Lung (tissue), 12 donors: ENCODE data around the gene RADIL. TPM values are rescaled to one million over a fixed set of nuclear protein-coding genes. Genes with fewer than 3 reads are reported as not detected.

Source experiments
- ATAC-seq: fragments of 200-7000 bp; cut with Tn5 transposase; one replicate; pipeline ENCODE4 v1.9.1; 2020; ENCODE audit warnings: moderate number of reproducible peaks; ENCODE audit not compliant: insufficient read depth, low FRiP score
- DNase-seq, 3 donors: peaks; one replicate each; pipeline ENCODE4 v3.0.0-alpha.2; 2013 to 2017
- H3K27ac ChIP-seq, 2 donors: one replicate each; pipeline ENCODE4 v1.5.1; 2013; ENCODE audit warnings: mild to moderate bottlenecking in 2 of 2, moderate library complexity in 2 of 2, control low read depth in 1 of 2, inconsistent platforms in 1 of 2, low read depth in 1 of 2, low read length in 1 of 2
- H3K27me3 ChIP-seq, 3 donors: one replicate each; pipeline ENCODE4 v1.5.1; 2013; ENCODE audit warnings: low read length in 2 of 3; ENCODE audit not compliant: control insufficient read depth in 3 of 3, insufficient read depth in 3 of 3
- H3K36me3 ChIP-seq, 4 donors: one replicate each; pipeline ENCODE4 v1.5.1; 2013; ENCODE audit warnings: low read length in 4 of 4, mild to moderate bottlenecking in 1 of 4, moderate library complexity in 1 of 4; ENCODE audit not compliant: control insufficient read depth in 4 of 4, insufficient read depth in 4 of 4
- H3K4me1 ChIP-seq, 5 donors: one replicate each; pipeline ENCODE4 v1.5.1; 2013; ENCODE audit warnings: low read length in 5 of 5, mild to moderate bottlenecking in 2 of 5, moderate library complexity in 1 of 5; ENCODE audit not compliant: control insufficient read depth in 5 of 5, insufficient read depth in 5 of 5
- H3K4me3 ChIP-seq: one replicate; pipeline ENCODE4 v1.5.1; 2013; ENCODE audit warnings: mild to moderate bottlenecking, control low read depth, moderate library complexity
- H3K9ac ChIP-seq, 2 donors: one replicate each; pipeline ENCODE4 v1.5.1; 2013; ENCODE audit warnings: low read length in 2 of 2, control low read depth in 1 of 2; ENCODE audit not compliant: insufficient read depth in 1 of 2
- H3K9me3 ChIP-seq, 4 donors: one replicate each; pipeline ENCODE4 v1.5.1; 2013; ENCODE audit warnings: low read length in 3 of 4, mild to moderate bottlenecking in 1 of 4, moderate library complexity in 1 of 4; ENCODE audit not compliant: control insufficient read depth in 4 of 4, insufficient read depth in 3 of 4
- CTCF ChIP-seq: IDR thresholded peaks from 2 replicates; pipeline ENCODE4 v1.5.1; 2012; ENCODE audit warnings: mild to moderate bottlenecking; ENCODE audit errors: control extremely low read depth, extremely low read depth
- WGBS, 2 donors: extraction: QIAGEN DNeasy Blood & Tissue Kit; methylation state at CpG; one replicate each; pipeline ENCODE4 v1.1.7; 2013; 5-methylcytosine and 5-hydroxymethylcytosine counted together
- polyA plus RNA-seq, 2 donors: library from polyadenylated mRNA; stranded (reverse); fragments of 200-250 nt; gene quantifications; one replicate each; pipeline ENCODE4 v1.2.1, GENCODE V29; 2013
- total RNA-seq, 2 donors: library from RNA; depleted of rRNA in 1 of 2; stranded (reverse); fragments of >200 nt in 1 of 2; gene quantifications; one replicate each; pipeline ENCODE4 v1.2.1, GENCODE V29; 2014 to 2021
- donor health status: control.
- donor health status: control.
- donor health status: Bipolar disorder and iron deficiency.
- donor health status: healthy.
- donor health status: DM: yes; HTN: yes; CAD: no.

The RADIL gene
- total and polyA plus RNA-seq, 4 donors: 3.7 to 9.3 (median 6.3) TPM

GRCh38 chr7:4806983-4807597, 76.4 kb downstream of the RADIL start:
- Histone ChIP-seq H3K36me3 (peaks cover 0 to 5% (median 0%) of the 10 kb centered on the region in 4 donors), H3K9me3 (no peaks in the 10 kb centered on the region), H3K27me3 (no peaks in the 10 kb centered on the region), H3K4me1 (no peaks in the 10 kb centered on the region), H3K9ac (no peak overlapping the region), H3K27ac (no peak overlapping the region), H3K4me3 (no peak overlapping the region)
- WGBS, 2 donors: 76% methylated on average over 17 of the region's 17 CpGs
- ATAC-seq (no peak), DNase-seq (no peak)
- TF ChIP-seq CTCF: no peak

GRCh38 chr7:4805984-4806300, 77.6 kb downstream of the RADIL start:
- Histone ChIP-seq H3K4me1 (no peaks in the 10 kb centered on the region), H3K9me3 (no peaks in the 10 kb centered on the region), H3K9ac (no peak overlapping the region), H3K27me3 (no peaks in the 10 kb centered on the region), H3K36me3 (peaks cover 0 to 5% (median 0%) of the 10 kb centered on the region in 4 donors), H3K27ac (no peak overlapping the region), H3K4me3 (no peak overlapping the region)
- no peak for TF ChIP-seq CTCF
- 77 to 78% methylated on average over 8 of the region's 8 CpGs for WGBS, 2 donors
- ATAC-seq: no peak
- no peak for DNase-seq

DNA sequence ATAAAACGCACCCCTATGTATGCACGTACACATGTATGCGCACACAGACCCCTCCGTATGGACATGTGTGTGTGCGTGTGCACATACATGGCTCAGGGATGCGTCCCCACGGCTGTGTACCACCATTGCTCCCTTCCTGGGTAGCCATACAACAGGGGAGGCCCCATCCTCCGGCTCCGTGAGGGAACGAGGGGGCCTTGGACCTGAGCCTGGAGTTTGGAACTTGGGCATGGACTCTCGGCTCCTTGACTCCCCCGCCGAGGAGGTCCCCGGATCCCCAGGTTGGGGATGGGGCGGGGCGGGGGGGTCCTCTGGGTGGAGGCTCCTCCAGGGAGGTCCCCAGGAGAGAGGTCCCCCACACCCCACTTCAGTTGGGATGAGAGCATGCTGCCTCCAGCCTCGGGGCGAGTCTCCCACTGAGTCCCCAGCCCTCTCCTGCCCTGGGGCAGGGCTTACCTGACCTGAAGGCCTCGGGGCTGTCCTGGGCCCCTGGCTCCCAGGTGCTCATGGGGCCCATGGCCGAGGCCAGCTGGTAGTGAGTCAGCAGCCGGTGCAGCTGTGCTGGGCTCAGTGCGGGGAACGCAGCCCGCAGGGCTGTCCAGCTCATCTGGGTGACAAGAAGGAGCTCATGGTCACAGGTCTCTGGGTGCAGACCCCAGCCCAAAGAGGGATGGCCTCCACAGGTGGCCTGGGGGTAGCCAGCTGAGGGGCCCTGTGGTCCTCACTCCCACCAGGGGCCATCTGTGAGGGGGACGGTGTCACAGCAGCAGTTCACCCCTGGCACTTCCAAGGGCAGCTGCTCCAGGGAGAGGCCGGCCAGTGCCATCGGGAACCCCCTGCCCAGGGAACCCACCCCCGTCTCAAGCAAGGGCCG, 78.2 kb downstream of the RADIL start:
- no peak for TF ChIP-seq CTCF
- Histone ChIP-seq H3K4me1 (no peaks in the 10 kb centered on the region), H3K9me3 (no peaks in the 10 kb centered on the region), H3K9ac (no peak overlapping the region), H3K27me3 (no peaks in the 10 kb centered on the region), H3K4me3 (no peak overlapping the region), H3K36me3 (peaks cover 0 to 2% (median 0%) of the 10 kb centered on the region in 4 donors), H3K27ac (no peak overlapping the region)
- ATAC-seq (no peak), DNase-seq (no peak)
- WGBS, 2 donors: 86 to 87% methylated on average over 28 to 29 of the region's 29 CpGs
